PC-9 (cell line): ENCODE results near the gene HTT. TPM values are rescaled to one million over a fixed set of nuclear protein-coding genes. Genes with fewer than 3 reads are reported as not detected.

ENCODE experiments used
- BruUV-seq: library from RNA; stranded (reverse); fragments of 400-500 nt; replicated peaks from 2 replicates; lab custom pipeline; 2021; lab: Mats Ljungman, UMichigan
- CTCF ChIA-PET: fragments of 300-600 bp; sonication (Branson Sonifier 250); formaldehyde crosslinking; loops from one replicate; lab custom pipeline; 2022; ENCODE audit warnings: antibody characterized with exemption; lab: Charles Lee
- POLR2A ChIA-PET: fragments of 300-600 bp; sonication (Branson Sonifier 250); formaldehyde crosslinking; loops from one replicate; lab custom pipeline; 2022; ENCODE audit warnings: antibody characterized with exemption; ENCODE audit not compliant: unreplicated experiment; lab: Charles Lee
- DNase-seq, 2 experiments: peaks; one replicate each; pipeline versions ENCODE4 v3.0.0 to v3.0.0-alpha.2; 2015 to 2022; ENCODE audit warnings: mixed read lengths in 1 of 2
- H2AFZ ChIP-seq: fragments of 200-600 bp; sonication (generic); 2 replicates; pipeline ENCODE4 v1.8.1; 2017; ENCODE audit warnings: antibody characterized with exemption
- H3F3A ChIP-seq: fragments of 200-600 bp; sonication (generic); 2 replicates; pipeline ENCODE4 v1.8.1; 2017; ENCODE audit warnings: antibody characterized with exemption, mild to moderate bottlenecking, low read depth; ENCODE audit not compliant: insufficient read depth
- H3K27ac ChIP-seq: fragments of 200-600 bp; sonication (generic); 2 replicates; pipeline ENCODE4 v1.6.1; 2016; ENCODE audit warnings: mixed run types
- H3K27me3 ChIP-seq: fragments of 200-600 bp; sonication (generic); 2 replicates; pipeline ENCODE4 v1.6.1; 2016; ENCODE audit warnings: low read depth, mixed run types; ENCODE audit not compliant: insufficient read depth
- H3K36me3 ChIP-seq: fragments of 200-600 bp; sonication (generic); 2 replicates; pipeline ENCODE4 v1.6.1; 2016; ENCODE audit warnings: low read depth, mixed run types
- H3K4me1 ChIP-seq: fragments of 200-600 bp; sonication (generic); replicated peaks from 2 replicates; pipeline ENCODE4 v1.6.1; 2016; ENCODE audit warnings: mixed run types; ENCODE audit not compliant: insufficient read depth
- H3K4me2 ChIP-seq: fragments of 200-600 bp; sonication (generic); 2 replicates; pipeline ENCODE4 v1.6.1; 2017; ENCODE audit warnings: mixed run types
- H3K4me3 ChIP-seq: fragments of 200-600 bp; sonication (generic); 2 replicates; pipeline ENCODE4 v1.6.1; 2016; ENCODE audit warnings: mixed run types
- H3K79me2 ChIP-seq: fragments of 200-600 bp; sonication (generic); 2 replicates; pipeline ENCODE4 v1.6.1; 2017; ENCODE audit warnings: low read depth, mixed run types
- H3K9me2 ChIP-seq: fragments of 200-600 bp; sonication (generic); 2 replicates; pipeline ENCODE4 v1.8.1; 2017; ENCODE audit warnings: mild to moderate bottlenecking; ENCODE audit not compliant: insufficient read depth
- H3K9me3 ChIP-seq: fragments of 200-600 bp; sonication (generic); 2 replicates; pipeline ENCODE4 v1.8.1; 2016; ENCODE audit warnings: low read depth; ENCODE audit not compliant: insufficient read depth
- H4K20me1 ChIP-seq: fragments of 200-600 bp; sonication (generic); 2 replicates; pipeline ENCODE4 v1.8.1; 2017; ENCODE audit not compliant: insufficient read depth
- EZH2 ChIP-seq: fragments of 200-600 bp; sonication (generic); IDR thresholded peaks from 2 replicates; pipeline ENCODE4 v1.8.0; 2017; ENCODE audit warnings: antibody characterized with exemption, low read depth
- intact Hi-C: fragments of 100-400 bp; cut with micrococcal nuclease; formaldehyde crosslinking; loops from one replicate; pipeline ENCODE4 v1.10.0; 2022; ENCODE audit not compliant: unreplicated experiment
- total RNA-seq: library from RNA; stranded (reverse); gene quantifications from 2 replicates; pipeline ENCODE4 v1.2.3, GENCODE V29; 2021
- TF ChIP-seq, protein P1 (sequence below): fragments of 200-600 bp; sonication (generic); conservative IDR thresholded peaks from 2 replicates; pipeline ENCODE4 v1.6.1; 2017; ENCODE audit warnings: mixed run types, antibody characterized with exemption, mild to moderate bottlenecking, moderate library complexity

The HTT gene
- total RNA-seq, 1 experiment from 2014 or later = 81.7 TPM

GRCh38 chr4:3179126-3179706 lies 104.7 kb downstream of the HTT start:
- TF ChIP-seq EZH2 = no peak
- TF ChIP-seq, protein P1, sequence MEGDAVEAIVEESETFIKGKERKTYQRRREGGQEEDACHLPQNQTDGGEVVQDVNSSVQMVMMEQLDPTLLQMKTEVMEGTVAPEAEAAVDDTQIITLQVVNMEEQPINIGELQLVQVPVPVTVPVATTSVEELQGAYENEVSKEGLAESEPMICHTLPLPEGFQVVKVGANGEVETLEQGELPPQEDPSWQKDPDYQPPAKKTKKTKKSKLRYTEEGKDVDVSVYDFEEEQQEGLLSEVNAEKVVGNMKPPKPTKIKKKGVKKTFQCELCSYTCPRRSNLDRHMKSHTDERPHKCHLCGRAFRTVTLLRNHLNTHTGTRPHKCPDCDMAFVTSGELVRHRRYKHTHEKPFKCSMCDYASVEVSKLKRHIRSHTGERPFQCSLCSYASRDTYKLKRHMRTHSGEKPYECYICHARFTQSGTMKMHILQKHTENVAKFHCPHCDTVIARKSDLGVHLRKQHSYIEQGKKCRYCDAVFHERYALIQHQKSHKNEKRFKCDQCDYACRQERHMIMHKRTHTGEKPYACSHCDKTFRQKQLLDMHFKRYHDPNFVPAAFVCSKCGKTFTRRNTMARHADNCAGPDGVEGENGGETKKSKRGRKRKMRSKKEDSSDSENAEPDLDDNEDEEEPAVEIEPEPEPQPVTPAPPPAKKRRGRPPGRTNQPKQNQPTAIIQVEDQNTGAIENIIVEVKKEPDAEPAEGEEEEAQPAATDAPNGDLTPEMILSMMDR = no peak
- Histone ChIP-seq H3K9me2 (no peaks in the 10 kb centered on the region), H3K4me2 (no peak overlapping the region), H3K4me1 (no peaks in the 10 kb centered on the region), H2AFZ (no peak overlapping the region), H3F3A (no peaks in the 10 kb centered on the region), H3K4me3 (no peak overlapping the region), H3K27me3 (no peaks in the 10 kb centered on the region), H3K27ac (no peak overlapping the region), H3K36me3 (no peaks in the 10 kb centered on the region), H3K9me3 (no peaks in the 10 kb centered on the region), H3K79me2 (no peaks in the 10 kb centered on the region), H4K20me1 (no peaks in the 10 kb centered on the region)
- ChIA-PET POLR2A (no interaction called here), CTCF (no interaction called here)
- intact Hi-C loops = no loop called here
- no peak for DNase-seq
- no TSS peak for BruUV-seq

GRCh38 chr4:3183008-3183407 lies 108.5 kb downstream of the HTT start:
- H3K4me2 ChIP-seq = no peak overlapping the region
- no peaks in the 10 kb centered on the region for H3K27me3 ChIP-seq
- H3K79me2 ChIP-seq = no peaks in the 10 kb centered on the region
- no peaks in the 10 kb centered on the region for H3K4me1 ChIP-seq
- H3K9me3 ChIP-seq = no peaks in the 10 kb centered on the region
- H3K4me3 ChIP-seq = no peak overlapping the region
- no peaks in the 10 kb centered on the region for H4K20me1 ChIP-seq
- no peak overlapping the region for H2AFZ ChIP-seq
- BruUV-seq = no TSS peak
- no peak overlapping the region for H3K27ac ChIP-seq
- ChIA-PET CTCF (no interaction called here), POLR2A (no interaction called here)
- no peak for TF ChIP-seq EZH2
- intact Hi-C loops = no loop called here
- DNase-seq = no peak
- H3K9me2 ChIP-seq = no peaks in the 10 kb centered on the region
- no peaks in the 10 kb centered on the region for H3K36me3 ChIP-seq
- H3F3A ChIP-seq = no peaks in the 10 kb centered on the region

GRCh38 chr4:3184725-3185124 lies 110.2 kb downstream of the HTT start:
- Histone ChIP-seq H3F3A (no peaks in the 10 kb centered on the region), H3K9me3 (no peaks in the 10 kb centered on the region), H3K36me3 (no peaks in the 10 kb centered on the region; the same call in 1 of the 2 replicates), H3K27me3 (no peaks in the 10 kb centered on the region), H3K4me3 (no peak overlapping the region), H3K27ac (no peak overlapping the region), H2AFZ (no peak overlapping the region), H4K20me1 (no peaks in the 10 kb centered on the region), H3K4me1 (no peaks in the 10 kb centered on the region), H3K9me2 (no peaks in the 10 kb centered on the region), H3K79me2 (no peaks in the 10 kb centered on the region), H3K4me2 (no peak overlapping the region)
- BruUV-seq = no TSS peak
- ChIA-PET POLR2A (no interaction called here), CTCF (no interaction called here)
- no peak for TF ChIP-seq EZH2
- TF ChIP-seq, protein P1 = no peak
- no peak for DNase-seq
- intact Hi-C loops = no loop called here

DNA sequence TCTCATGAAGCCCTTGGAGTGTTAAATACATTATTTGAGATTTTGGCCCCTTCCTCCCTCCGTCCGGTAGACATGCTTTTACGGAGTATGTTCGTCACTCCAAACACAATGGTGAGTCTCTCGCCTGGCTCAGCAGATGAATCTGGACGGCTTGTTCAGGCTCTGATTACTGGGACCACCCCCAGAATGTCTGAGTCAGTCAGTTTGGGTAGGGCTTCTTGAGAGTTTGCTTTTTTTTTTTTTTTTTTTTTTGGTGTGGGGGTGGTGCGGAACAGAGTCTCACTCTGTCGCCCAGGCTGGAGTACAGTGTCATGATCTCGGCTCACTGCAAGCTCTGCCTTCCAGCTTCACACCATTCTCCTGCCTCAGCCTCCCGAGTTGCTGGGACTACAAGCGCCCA lies 112.1 kb downstream of the HTT start:
- no TSS peak for BruUV-seq
- DNase-seq = no peak
- H3K4me1 ChIP-seq = no peaks in the 10 kb centered on the region
- H3K9me2 ChIP-seq = no peaks in the 10 kb centered on the region
- no peaks in the 10 kb centered on the region for H3K79me2 ChIP-seq
- TF ChIP-seq, protein P1 = no peak
- no peaks in the 10 kb centered on the region for H3F3A ChIP-seq
- no peak overlapping the region for H3K4me3 ChIP-seq
- H3K36me3 ChIP-seq = no peaks in the 10 kb centered on the region; the same call in 1 of the 2 replicates
- no peaks in the 10 kb centered on the region for H4K20me1 ChIP-seq
- CTCF ChIA-PET = no interaction called here
- H3K27ac ChIP-seq = no peak overlapping the region
- H3K27me3 ChIP-seq = no peaks in the 10 kb centered on the region
- no peak overlapping the region for H2AFZ ChIP-seq
- H3K9me3 ChIP-seq = no peaks in the 10 kb centered on the region
- H3K4me2 ChIP-seq = no peak overlapping the region
- intact Hi-C loops = no loop called here
- POLR2A ChIA-PET = no interaction called here
